NCI-H526 (cell line): ENCODE data around the gene CST3.

Experiments
- DNase-seq, 2 experiments: peaks; one replicate each; lab custom pipeline; 2025; lab: John Stamatoyannopoulos, UW

CST3 gene

GRCh38 chr20:23602699-23603098 lies 35.1 kb downstream of the CST3 start:
- DNase-seq = no peak

- no peak for DNase-seq
Observed at GRCh38 chr20:23602241-23602640, 35.5 kb downstream of the CST3 start.

DNA sequence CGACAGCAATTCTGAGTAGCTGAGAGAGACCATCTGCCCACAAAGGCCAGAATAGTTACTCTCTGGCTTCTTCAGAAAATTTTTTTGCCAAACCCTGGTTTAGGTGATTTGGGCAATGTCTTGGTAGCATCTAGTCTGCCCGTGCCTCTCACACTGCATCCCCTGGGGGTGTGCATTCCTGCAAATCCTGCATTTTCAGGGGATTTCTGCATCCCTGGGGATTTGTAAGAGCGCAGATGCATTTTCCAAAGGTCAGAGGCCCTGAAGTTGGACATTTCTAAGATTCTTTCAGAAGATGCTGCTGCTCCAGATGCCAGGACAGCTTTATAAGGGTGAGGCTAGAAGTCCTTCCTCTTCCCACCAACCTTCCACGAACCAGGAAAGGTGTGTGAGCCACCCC lies 36.0 kb downstream of the CST3 start:
- DNase-seq = no peak

- DNase-seq = no peak
Observed at GRCh38 chr20:23598481-23598880, 39.3 kb downstream of the CST3 start.

GRCh38 chr20:23596579-23597250 lies 41.0 kb downstream of the CST3 start:
- no peak for DNase-seq

GRCh38 chr20:23595941-23596340 lies 41.8 kb downstream of the CST3 start:
- DNase-seq = no peak

DNA sequence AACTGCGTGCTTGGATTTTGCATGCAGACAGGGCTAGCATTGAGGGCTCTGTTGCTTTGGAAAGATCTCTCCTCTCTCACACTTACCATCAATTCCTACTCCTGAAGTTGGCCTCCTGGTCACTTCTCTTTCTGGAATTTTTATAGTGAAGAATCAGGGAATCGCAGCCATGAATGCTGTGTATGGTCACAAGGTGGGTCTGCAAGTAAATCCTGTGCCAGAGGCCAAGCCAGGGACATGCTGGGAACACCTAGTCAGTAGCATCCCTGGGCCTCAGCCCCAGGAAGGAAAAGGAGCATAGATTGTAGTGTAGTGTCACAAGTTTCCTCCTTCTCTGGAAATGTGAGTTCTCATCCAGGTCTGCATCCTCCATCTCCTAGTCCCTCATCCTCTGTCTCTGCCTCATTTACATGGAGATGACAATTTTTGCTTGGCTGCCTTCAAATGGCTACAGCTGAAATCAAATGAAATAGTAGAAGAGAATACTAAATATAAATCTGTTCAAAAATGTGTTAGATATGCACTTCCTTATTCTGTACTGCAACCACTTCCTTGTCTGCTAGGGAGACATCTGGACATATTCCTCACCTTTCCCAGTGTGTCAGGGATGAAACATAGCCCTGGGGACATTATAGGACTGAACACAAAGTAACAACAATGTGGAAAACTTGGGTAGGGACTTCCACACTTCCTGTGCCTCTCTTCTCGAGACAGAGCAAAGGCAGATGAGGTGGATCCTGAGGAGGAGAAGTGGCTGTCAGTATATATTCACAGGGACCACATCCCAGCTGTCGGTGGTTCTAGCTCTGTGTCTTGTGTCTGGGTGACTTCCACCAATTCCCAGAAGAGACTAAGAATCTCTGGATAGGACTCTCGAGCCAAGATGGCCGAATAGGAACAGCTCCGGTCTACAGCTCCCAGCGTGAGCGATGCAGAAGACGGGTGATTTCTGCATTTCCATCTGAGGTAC lies 49.0 kb downstream of the CST3 start:
- DNase-seq = no peak

DNA sequence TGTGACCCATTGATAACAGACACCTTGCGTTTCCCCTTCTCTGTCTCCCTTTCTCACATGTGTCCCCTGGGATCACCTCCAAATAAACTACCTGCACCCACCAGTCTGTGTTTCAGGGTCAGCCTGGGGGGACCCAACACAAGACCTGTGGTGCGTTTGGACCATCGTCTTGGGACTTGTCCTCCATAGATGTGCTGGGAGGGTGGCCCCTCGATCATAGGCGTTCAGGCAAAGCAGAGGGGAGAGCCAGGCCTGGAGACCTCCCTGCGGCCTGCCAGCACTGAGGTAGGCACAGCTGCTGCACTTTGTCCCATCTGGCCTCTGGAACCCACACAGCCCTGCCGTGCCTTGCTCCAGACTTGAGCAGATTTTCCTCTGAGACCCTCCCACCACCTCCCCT lies 50.1 kb downstream of the CST3 start:
- no peak for DNase-seq

GRCh38 chr20:23586735-23587525 lies 50.8 kb downstream of the CST3 start:
- no peak for DNase-seq

DNA sequence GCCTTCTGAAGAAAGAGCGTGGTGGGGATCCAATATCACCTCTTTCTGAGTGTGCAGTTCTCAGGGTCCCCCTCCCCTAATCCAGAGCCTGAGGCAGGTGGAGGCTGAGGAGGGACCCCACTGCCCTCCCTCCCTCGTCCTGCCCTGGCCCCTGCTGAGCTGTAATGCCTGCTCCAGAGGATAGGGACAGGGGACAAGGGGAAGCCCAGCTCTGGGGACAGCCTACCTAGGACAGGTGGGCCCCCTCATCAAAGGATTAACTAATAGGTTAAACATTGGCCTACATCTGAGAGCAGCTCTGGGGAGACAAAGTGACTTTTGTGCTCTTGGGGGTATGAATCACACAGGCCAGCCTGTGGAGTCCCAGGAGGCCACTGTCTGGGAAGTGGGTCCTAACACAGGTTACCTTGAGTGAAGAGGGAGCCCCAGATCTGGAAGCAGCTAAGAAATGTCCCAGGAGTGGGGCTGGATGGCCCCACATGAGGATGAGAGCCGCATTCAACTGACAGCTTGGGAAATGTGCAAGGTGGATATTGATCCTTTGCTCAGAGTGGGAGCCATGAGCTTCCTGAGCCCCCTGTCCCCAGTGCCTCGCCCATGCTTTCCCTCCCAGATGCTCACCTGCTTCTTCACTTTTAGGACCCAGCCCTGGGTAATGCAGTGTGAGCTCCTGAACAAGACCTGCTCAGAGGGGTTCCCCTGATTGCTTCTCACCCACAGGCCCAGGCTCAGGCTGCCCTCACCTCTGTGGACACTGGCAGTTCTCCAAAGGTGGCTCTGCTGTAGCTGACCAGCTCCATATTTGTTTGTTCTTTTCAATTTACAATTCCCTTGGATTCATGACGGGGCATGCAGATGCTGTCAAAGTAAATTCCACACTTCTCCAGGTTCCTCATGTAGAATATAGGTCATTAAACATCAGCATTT lies 51.7 kb downstream of the CST3 start:
- DNase-seq = no peak

DNA sequence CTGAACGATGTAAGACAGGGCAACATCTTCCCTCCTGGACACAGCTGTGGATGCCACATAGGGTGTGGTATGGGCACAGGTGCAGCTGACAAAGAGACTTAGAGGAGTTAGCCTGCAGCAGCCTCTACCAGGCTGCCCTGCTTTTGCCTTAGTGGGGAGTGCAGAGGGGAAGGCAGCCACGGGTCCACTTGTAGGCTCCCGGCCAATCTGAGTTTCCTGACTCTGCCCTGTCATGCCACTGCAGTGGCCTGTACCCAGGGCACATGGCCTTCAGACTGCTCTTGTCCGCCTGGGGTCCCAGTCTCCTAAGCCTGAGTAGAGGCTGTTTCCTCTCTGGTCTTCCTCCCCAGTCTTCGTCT lies 52.3 kb downstream of the CST3 start:
- DNase-seq = no peak

DNA sequence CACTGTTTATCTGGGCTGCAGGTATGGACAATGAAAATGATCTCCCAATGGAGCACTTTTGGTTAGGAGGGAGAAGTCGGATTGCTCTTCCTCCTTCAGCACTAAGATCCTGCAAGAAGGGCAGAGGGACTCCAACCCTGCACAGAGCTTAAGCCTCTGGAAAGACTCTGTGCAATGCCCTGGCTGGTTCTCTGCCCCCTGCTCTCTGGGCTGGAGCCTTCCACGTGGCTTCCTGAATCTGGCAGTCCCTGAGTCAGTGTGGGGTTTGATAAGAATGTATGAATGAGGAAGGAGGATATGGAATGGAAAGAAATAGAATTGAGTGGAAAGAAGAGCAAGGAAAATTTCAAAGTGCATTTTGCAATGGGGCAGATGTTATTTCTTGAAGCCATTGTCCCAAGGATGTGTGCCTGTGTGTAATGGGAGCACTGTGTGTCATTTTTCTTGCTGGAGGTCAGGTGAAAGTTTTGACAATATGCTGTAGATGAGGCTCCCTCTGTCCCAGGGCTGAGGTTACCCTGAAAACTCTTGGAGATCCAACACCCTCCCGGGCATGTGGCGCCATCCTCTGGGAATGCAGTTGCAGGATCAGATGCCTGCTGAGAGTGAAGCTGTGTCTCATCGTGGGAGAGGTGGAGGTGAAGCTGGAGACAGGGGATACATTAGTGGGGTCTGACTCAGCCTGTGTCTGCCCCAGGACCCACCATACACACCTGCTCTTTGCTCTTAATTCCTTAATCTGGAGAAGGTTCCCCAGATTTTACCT lies 53.1 kb downstream of the CST3 start:
- DNase-seq = no peak
